Loucy (cell line): ENCODE results near the gene HDAC11.

Source experiments
- H2AFZ ChIP-seq: fragments of 200-600 bp; sonication (generic); 2 replicates; pipeline ENCODE4 v1.6.0; 2016; ENCODE audit warnings: antibody characterized with exemption, mild to moderate bottlenecking, low read length, moderate library complexity
- H3F3A ChIP-seq: fragments of 200-600 bp; 2 replicates; pipeline ENCODE4 v1.6.0; 2016; ENCODE audit warnings: antibody characterized with exemption, low read depth, mild to moderate bottlenecking
- H3K27me3 ChIP-seq: fragments of 200-600 bp; sonication (generic); 2 replicates; pipeline ENCODE4 v1.6.1; 2014; ENCODE audit warnings: low read length, mild to moderate bottlenecking; ENCODE audit not compliant: insufficient read depth, poor library complexity, severe bottlenecking
- H3K36me3 ChIP-seq: fragments of 200-600 bp; sonication (generic); 2 replicates; pipeline ENCODE4 v1.6.1; 2016; ENCODE audit warnings: low read length; ENCODE audit not compliant: insufficient read depth
- H3K4me1 ChIP-seq: fragments of 200-600 bp; sonication (generic); 2 replicates; pipeline ENCODE4 v1.5.1; 2014; ENCODE audit warnings: low read length, mild to moderate bottlenecking; ENCODE audit not compliant: insufficient read depth, poor library complexity, severe bottlenecking
- H3K4me2 ChIP-seq: fragments of 200-600 bp; sonication (generic); 2 replicates; pipeline ENCODE4 v1.6.0; 2014; ENCODE audit warnings: antibody characterized with exemption, low read length, low read depth, mild to moderate bottlenecking; ENCODE audit not compliant: poor library complexity, severe bottlenecking
- H3K4me3 ChIP-seq: fragments of 200-600 bp; sonication (generic); 2 replicates; pipeline ENCODE4 v1.5.1; 2014; ENCODE audit warnings: low read length, mild to moderate bottlenecking, mixed read lengths; ENCODE audit not compliant: poor library complexity, severe bottlenecking
- H3K79me2 ChIP-seq: fragments of 200-600 bp; sonication (generic); 2 replicates; pipeline ENCODE4 v1.6.1; 2014; ENCODE audit warnings: low read length; ENCODE audit not compliant: insufficient read depth
- H3K9ac ChIP-seq: fragments of 200-600 bp; sonication (generic); 2 replicates; pipeline ENCODE4 v1.6.0; 2014; ENCODE audit warnings: mild to moderate bottlenecking, low read depth, low read length, moderate library complexity; ENCODE audit not compliant: poor library complexity, severe bottlenecking
- H3K9me2 ChIP-seq: fragments of 200-600 bp; sonication (generic); replicated peaks from 2 replicates; pipeline ENCODE4 v1.6.1; 2016; ENCODE audit warnings: low read depth, low read length, mixed read lengths
- H3K9me3 ChIP-seq: fragments of 200-600 bp; sonication (generic); 2 replicates; pipeline ENCODE4 v1.6.1; 2014; ENCODE audit warnings: mild to moderate bottlenecking, antibody characterized with exemption, low read length, low read depth; ENCODE audit not compliant: insufficient read depth
- H4K20me1 ChIP-seq: fragments of 200-600 bp; sonication (generic); 2 replicates; pipeline ENCODE4 v1.6.0; 2014; ENCODE audit warnings: antibody characterized with exemption, low read length, mild to moderate bottlenecking; ENCODE audit not compliant: insufficient read depth, poor library complexity, severe bottlenecking
- CTCF ChIP-seq: fragments of 200-600 bp; sonication (generic); conservative IDR thresholded peaks from 2 replicates; pipeline ENCODE4 v1.5.1; 2014; ENCODE audit warnings: mild to moderate bottlenecking, antibody characterized with exemption, low read length
- EZH2phosphoT487 ChIP-seq: fragments of 200-600 bp; IDR thresholded peaks from 2 replicates; pipeline ENCODE4 v1.6.1; 2018; ENCODE audit warnings: antibody characterized with exemption, mild to moderate bottlenecking, moderate library complexity, borderline replicate concordance

The HDAC11 gene

DNA sequence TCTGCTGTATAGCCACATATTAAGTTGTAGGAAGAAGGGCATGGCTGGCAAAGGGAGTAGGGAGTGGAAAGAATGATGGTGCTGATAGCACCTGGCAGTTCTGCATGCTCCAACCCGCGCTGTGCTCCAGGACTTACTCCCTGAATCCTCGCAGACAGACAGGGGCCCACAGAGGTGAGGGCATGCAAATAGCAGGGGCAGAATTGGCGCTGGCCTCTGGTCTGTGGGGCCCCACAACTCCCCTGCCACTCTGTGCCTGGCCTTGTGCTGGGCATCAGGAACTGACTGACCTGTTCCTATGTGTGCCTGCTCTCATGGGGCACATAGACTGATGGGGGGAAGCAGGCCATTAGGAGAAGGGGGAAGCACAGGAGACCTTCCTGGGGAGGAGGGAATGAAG, 20.9 kb downstream of the HDAC11 start:
- H3K36me3 ChIP-seq: no peaks in the 10 kb centered on the region
- no peaks in the 10 kb centered on the region for H3F3A ChIP-seq
- no peak overlapping the region for H3K4me3 ChIP-seq
- H3K4me2 ChIP-seq: no peak overlapping the region
- TF ChIP-seq EZH2phosphoT487: no peak
- H3K9me2 ChIP-seq: no peaks in the 10 kb centered on the region
- no peaks in the 10 kb centered on the region for H3K27me3 ChIP-seq
- no peak overlapping the region for H3K9ac ChIP-seq
- no peaks in the 10 kb centered on the region for H4K20me1 ChIP-seq
- H3K4me1 ChIP-seq: peaks cover 4% of the 10 kb centered on the region
- H3K79me2 ChIP-seq: no peaks in the 10 kb centered on the region
- no peaks in the 10 kb centered on the region for H3K9me3 ChIP-seq
- H2AFZ ChIP-seq: no peak overlapping the region

DNA sequence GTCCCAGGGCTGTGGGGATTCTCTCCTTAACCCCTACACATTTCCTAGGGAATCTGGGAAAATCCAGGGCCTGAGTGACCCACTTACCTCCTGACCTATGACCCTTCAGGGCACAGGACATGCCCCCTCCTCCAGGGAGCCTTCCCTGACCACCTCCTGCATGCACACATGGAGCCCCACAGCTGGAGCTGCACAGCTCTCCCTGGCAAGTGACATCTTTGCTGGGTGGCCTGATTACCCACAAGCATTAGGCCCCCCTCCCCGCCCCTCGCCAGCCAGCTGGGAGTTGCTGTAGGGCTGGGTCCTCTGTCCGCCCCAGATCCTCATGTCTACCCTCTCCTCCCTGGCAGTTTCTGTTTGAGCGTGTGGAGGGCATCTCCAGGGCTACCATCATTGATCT, 21.4 kb downstream of the HDAC11 start:
- H3K27me3 ChIP-seq: no peaks in the 10 kb centered on the region
- no peak overlapping the region for H3K4me3 ChIP-seq
- TF ChIP-seq EZH2phosphoT487 (no peak), CTCF (no peak)
- no peak overlapping the region for H3K4me2 ChIP-seq
- no peak overlapping the region for H3K9ac ChIP-seq
- no peaks in the 10 kb centered on the region for H3K79me2 ChIP-seq
- H3F3A ChIP-seq: no peaks in the 10 kb centered on the region
- H3K36me3 ChIP-seq: no peaks in the 10 kb centered on the region
- H3K4me1 ChIP-seq: peaks cover 2% of the 10 kb centered on the region
- H2AFZ ChIP-seq: no peak overlapping the region
- H3K9me2 ChIP-seq: no peaks in the 10 kb centered on the region
- H3K9me3 ChIP-seq: no peaks in the 10 kb centered on the region
- H4K20me1 ChIP-seq: no peaks in the 10 kb centered on the region

- H3K9ac ChIP-seq: no peak overlapping the region
- no peak overlapping the region for H3K4me3 ChIP-seq
- H3K27me3 ChIP-seq: no peaks in the 10 kb centered on the region
These were observed 22.1 kb downstream of the HDAC11 start for GRCh38 chr3:13501958-13502790.

More at GRCh38 chr3:13501958-13502790, 22.1 kb downstream of the HDAC11 start:
- no peaks in the 10 kb centered on the region for H3F3A ChIP-seq
- no peaks in the 10 kb centered on the region for H3K79me2 ChIP-seq
- no peak overlapping the region for H2AFZ ChIP-seq
- H4K20me1 ChIP-seq: no peaks in the 10 kb centered on the region
- no peak for TF ChIP-seq EZH2phosphoT487
- no peak for TF ChIP-seq CTCF
- H3K4me1 ChIP-seq: no peaks in the 10 kb centered on the region
- no peaks in the 10 kb centered on the region for H3K9me2 ChIP-seq
- no peaks in the 10 kb centered on the region for H3K9me3 ChIP-seq
- H3K4me2 ChIP-seq: no peak overlapping the region
- H3K36me3 ChIP-seq: no peaks in the 10 kb centered on the region
